Measurements from ENCODE around the gene VPS39.

The VPS39 gene

GRCh38 chr15:42121021-42121420, 87.1 kb downstream of the VPS39 start:
- DNase-seq: no peak

- no peak for DNase-seq
These were observed 87.8 kb downstream of the VPS39 start for GRCh38 chr15:42120285-42120684.

GRCh38 chr15:42119446-42119760, 88.7 kb downstream of the VPS39 start:
- DNase-seq: no peak

- no peak for DNase-seq
These were observed 89.3 kb downstream of the VPS39 start for GRCh38 chr15:42118650-42119445.

- no peak for DNase-seq
These were observed 96.2 kb downstream of the VPS39 start for GRCh38 chr15:42111924-42112323.

GRCh38 chr15:42110367-42110766, 97.7 kb downstream of the VPS39 start:
- no peak for DNase-seq

GRCh38 chr15:42108806-42109205, 99.3 kb downstream of the VPS39 start:
- DNase-seq: no peak

Data from GOT3 (cell line).